ENCODE measurements around the gene CSRNP3.

CSRNP3 gene, protein sequence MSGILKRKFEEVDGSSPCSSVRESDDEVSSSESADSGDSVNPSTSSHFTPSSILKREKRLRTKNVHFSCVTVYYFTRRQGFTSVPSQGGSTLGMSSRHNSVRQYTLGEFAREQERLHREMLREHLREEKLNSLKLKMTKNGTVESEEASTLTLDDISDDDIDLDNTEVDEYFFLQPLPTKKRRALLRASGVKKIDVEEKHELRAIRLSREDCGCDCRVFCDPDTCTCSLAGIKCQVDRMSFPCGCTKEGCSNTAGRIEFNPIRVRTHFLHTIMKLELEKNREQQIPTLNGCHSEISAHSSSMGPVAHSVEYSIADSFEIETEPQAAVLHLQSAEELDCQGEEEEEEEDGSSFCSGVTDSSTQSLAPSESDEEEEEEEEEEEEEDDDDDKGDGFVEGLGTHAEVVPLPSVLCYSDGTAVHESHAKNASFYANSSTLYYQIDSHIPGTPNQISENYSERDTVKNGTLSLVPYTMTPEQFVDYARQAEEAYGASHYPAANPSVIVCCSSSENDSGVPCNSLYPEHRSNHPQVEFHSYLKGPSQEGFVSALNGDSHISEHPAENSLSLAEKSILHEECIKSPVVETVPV

GRCh38 chr2:165469417-165469816 is at the start of gene CSRNP3:
TSS of gene CSRNP3 (plus strand) at chr2:165469698. CDS start at chr2:165595066, 125,368 bp downstream.
- DNase-seq: no peak

DNA sequence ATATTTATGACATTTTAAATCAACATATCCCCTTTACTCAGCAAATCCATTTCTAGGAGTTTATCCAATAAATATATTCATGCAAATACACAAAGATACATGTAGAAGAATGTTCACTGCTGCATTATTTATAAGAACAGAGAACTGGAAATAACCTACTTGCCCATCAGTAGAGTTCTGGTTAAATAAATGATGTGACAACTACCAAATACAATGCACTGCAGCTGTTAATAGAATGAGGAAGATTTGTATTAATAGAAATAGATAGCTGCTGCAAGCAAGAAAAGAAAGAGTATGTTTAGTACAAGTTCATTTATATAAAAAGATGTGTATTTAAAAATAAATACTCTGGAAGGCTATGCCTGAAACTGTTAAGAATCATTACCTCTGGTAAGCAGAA is 49.3 kb upstream of the CSRNP3 start:
- DNase-seq: no peak

DNA sequence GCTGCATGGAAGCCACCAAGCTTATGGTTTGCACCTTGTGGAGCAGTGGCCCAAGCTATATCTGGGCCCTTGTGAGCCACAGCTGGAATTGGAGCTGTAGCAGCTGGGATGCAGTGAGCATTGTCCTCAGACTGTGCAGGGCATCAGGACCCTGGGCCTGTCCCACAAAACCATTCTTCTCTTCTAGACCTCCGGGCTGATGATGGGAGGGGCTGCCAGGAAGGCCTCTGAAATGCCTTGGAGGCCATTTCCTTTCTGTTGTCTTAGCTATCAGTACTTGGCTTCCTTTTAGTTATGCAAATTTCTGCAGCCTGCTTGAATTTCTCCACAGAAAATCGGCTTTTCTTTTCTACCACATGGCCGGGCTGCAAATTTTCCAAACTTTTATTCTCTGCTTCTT is 46.4 kb upstream of the CSRNP3 start:
- no peak for DNase-seq

- no peak for DNase-seq
These were observed 43.9 kb upstream of the CSRNP3 start for GRCh38 chr2:165425556-165425955.

DNA sequence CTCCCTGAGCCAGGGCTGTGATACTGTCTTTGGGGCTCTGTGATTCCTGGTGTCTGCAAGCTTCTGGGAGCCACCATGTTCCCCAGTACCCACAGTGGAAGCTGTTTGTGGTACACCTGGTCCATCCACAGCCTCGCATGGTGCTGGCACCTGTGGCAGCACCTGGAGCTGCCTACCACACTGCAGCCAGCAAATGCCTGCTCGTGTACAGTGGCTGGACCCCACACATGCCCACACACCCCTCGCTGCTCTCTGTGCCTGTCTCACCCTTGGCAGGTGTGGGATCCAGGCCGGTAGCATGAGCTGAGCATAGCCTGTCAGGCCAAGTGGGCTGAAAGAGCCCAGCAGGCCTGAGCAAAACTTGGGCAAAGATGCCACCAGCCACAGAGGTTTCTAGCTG is 41.8 kb upstream of the CSRNP3 start:
- DNase-seq: no peak

- DNase-seq: no peak
These were observed 40.6 kb upstream of the CSRNP3 start for GRCh38 chr2:165428926-165429325.

- DNase-seq: no peak
These were observed 38.5 kb upstream of the CSRNP3 start for GRCh38 chr2:165431014-165431413.

- DNase-seq: no peak
These were observed 37.1 kb upstream of the CSRNP3 start for GRCh38 chr2:165432234-165432966.

- DNase-seq: no peak
These were observed 34.5 kb upstream of the CSRNP3 start for GRCh38 chr2:165434865-165435496.

GRCh38 chr2:165435611-165436010 is 33.9 kb upstream of the CSRNP3 start:
- DNase-seq: no peak

DNA sequence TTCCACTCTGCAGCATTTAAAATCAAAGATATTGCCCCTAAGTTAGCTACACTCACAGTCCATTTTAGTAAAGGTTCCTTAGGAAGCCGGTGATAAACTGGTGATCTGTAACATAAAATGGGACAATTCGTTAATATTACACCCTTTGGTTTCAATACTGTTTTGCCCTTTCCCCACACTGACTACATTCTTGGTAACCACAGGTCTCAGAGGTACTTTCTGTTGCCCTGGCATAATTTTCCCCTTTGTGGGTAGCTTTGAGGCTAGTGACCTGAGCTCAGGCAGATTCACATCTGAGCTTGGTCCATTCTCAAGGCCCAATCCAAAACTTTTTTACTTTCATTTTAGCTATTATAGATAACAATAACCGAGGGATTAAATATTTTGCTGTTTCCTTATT is 32.9 kb upstream of the CSRNP3 start:
- DNase-seq: no peak

GRCh38 chr2:165440367-165440766 is 29.1 kb upstream of the CSRNP3 start:
- DNase-seq: no peak

- DNase-seq: no peak
These were observed 26.0 kb upstream of the CSRNP3 start for GRCh38 chr2:165443511-165443910.

GRCh38 chr2:165448406-165448805 is 21.1 kb upstream of the CSRNP3 start:
- no peak for DNase-seq

- DNase-seq: peak; percentile 55 to 58
These were observed 19.3 kb upstream of the CSRNP3 start for GRCh38 chr2:165450156-165450555.

DNA sequence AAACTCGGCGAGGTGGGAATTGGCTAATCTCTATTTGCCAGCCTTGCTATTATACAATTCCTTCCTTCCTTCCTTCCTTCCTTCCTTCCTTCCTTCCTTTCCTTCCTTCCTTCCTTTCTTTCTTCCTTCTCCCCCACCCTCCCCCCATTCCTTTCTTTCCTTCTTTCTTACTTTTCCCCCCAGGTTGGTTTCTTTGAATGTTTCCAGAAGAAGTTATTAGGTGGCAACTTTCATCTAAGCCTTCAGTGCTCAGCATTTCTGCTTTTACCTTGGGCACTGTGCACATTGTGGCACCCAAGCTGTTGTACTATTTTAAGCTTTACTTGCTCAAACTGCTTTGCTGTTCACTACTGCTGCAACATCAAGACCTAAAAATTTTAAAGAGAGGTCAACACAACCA is 17.2 kb upstream of the CSRNP3 start:
- DNase-seq: no peak

DNA sequence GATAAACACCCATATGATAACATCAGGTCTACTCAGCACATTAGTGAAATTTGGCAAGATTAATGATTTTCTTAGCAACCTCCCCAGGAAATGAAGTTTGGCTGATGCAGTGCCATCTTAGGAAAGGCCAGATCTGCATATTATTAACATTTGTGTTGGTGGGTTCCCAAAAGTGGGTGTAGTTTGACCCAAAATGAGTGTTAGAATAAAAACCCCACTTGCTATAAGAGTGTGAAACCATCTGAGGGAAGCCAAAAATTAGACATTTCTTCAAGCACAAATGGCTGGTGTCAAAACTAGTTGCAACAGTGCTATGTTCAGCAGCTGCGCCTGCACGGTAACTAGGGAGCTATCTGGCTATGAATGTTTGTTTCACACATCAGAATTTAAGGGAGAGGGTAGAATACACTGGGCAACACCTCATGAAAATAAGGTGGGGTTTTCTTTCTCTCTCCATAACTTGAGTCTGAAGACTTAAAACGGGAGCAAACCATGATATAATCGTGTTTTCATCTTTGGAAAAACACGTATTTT is 15.9 kb upstream of the CSRNP3 start:
- DNase-seq: no peak

- DNase-seq: no peak
These were observed 14.6 kb upstream of the CSRNP3 start for GRCh38 chr2:165454905-165455304.

DNA sequence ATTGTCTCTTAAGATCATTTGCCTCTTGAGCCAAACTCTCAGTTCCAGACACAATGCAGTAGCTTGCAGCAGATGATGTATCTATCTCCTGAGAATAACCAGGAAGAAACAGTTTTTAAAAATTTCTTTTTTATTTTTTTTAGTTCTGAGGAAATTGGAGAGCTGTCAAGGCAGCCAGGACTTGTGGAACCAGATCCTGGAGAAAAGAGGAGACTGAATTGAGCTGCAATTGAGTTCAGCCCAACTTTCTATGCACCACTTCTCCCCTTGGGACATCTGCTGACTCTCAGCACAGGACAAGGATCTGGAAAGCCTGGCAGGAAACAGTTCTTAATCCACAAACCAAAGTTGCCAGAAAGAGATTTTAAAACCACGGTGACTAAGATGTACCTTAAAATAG is 13.5 kb upstream of the CSRNP3 start:
- no peak for DNase-seq

DNA sequence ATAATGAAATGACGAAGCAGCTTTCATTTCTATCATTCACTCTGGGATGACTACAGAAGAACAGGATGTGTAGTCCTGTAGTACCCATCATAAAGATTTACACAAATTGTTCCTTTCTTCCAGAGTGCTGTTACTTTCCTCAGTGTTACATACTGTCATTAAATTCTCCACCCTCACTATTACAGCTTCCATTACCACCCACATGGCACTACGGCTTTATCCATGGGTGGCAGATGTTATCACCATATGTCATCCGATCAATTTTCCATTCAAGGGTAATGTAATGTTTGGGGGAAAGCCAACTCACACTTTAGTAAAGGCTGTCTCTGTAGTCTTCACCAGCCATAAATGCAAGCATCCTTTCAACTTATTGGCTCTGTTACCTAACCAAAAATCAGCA is 7.1 kb upstream of the CSRNP3 start:
- DNase-seq: no peak

GRCh38 chr2:165466386-165466785 is 3.1 kb upstream of the CSRNP3 start:
- no peak for DNase-seq

DNA sequence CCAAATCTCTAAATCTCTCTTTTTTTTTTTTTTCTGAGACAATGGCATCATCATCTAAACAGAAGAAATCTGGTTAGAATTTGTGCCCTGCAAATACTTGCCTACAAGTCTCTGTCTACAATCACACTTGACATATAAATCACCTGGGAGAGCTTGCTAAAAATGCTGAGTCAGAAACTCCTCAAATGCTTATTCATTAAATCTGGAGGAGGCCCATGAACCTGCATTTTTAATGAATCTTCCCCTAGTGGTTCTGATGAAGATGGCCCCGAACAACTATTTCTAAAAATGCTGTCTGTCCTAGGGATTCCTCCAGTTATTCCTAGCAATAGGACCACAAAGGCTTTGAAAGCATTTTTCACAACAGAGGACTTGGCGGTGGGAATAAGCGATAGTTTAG is 1.6 kb upstream of the CSRNP3 start:
- no peak for DNase-seq

DNA sequence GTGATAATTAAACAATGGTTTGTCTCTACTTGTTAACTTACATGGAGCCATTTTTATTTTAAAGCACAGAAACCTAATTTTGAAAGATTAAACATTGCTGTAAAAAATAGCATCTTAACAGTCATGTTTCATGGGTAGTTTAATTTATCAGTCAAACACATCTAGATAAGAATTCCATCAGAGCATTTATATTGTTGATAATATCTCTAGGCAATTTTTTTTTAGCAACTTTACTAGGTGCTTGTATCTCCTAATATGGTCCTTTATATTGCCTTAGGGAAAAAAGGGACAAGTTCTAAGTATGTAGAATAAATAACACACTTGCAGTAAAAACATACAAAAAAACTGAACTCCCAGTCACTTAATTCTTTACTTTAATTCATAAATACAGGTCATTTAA is 863 bp downstream of the CSRNP3 start:
- no peak for DNase-seq

Data from Kasumi-1 (cell line).